ENCODE measurements around the gene ARID4B.

GRCh38 chr1:235327559-235328270 is at the start of gene ARID4B:
- TF ChIP-seq POLR2A (IDR thresholded peaks at IDR 0.05) (peak in 1 of 2 donors; percentile 46), CTCF (IDR thresholded peaks at IDR 0.05) (no peak)

Measured in lower leg skin (tissue), 3 donors.